ENCODE results near the gene PTPRG.

Gene PTPRG

GRCh38 chr3:62172199-62172598 is 610.8 kb downstream of the PTPRG start:
- no peak for DNase-seq (ENCODE audit: low read depth)
- no peak overlapping the region for H3K4me3 ChIP-seq (ENCODE audit: control insufficient read depth, low read depth, low read length)
- TF ChIP-seq CTCF (conservative IDR thresholded peaks at IDR 0.05; ENCODE audit: control insufficient read depth, insufficient read depth, low read depth, low read length): no peak

GRCh38 chr3:62173939-62174515 is 612.7 kb downstream of the PTPRG start:
- DNase-seq (ENCODE audit: low read depth): no peak
- TF ChIP-seq CTCF (conservative IDR thresholded peaks at IDR 0.05; ENCODE audit: control insufficient read depth, insufficient read depth, low read depth, low read length): no peak
- H3K4me3 ChIP-seq (ENCODE audit: control insufficient read depth, low read depth, low read length): no peak overlapping the region

- TF ChIP-seq CTCF (conservative IDR thresholded peaks at IDR 0.05; ENCODE audit: control insufficient read depth, insufficient read depth, low read depth, low read length): no peak
- no peak overlapping the region for H3K4me3 ChIP-seq (ENCODE audit: control insufficient read depth, low read depth, low read length)
- DNase-seq (ENCODE audit: low read depth): no peak
Observed at GRCh38 chr3:62175161-62175560, 613.8 kb downstream of the PTPRG start.

GRCh38 chr3:62178032-62178431 is 616.7 kb downstream of the PTPRG start:
- no peak overlapping the region for H3K4me3 ChIP-seq (ENCODE audit: control insufficient read depth, low read depth, low read length)
- no peak for TF ChIP-seq CTCF (conservative IDR thresholded peaks at IDR 0.05; ENCODE audit: control insufficient read depth, insufficient read depth, low read depth, low read length)
- DNase-seq (ENCODE audit: low read depth): no peak

- no peak overlapping the region for H3K4me3 ChIP-seq (ENCODE audit: control insufficient read depth, low read depth, low read length)
- no peak for TF ChIP-seq CTCF (conservative IDR thresholded peaks at IDR 0.05; ENCODE audit: control insufficient read depth, insufficient read depth, low read depth, low read length)
- no peak for DNase-seq (ENCODE audit: low read depth)
Observed at GRCh38 chr3:62178739-62179600, 617.6 kb downstream of the PTPRG start.

GRCh38 chr3:62180514-62180913 is 619.1 kb downstream of the PTPRG start:
- TF ChIP-seq CTCF (conservative IDR thresholded peaks at IDR 0.05; ENCODE audit: control insufficient read depth, insufficient read depth, low read depth, low read length): no peak
- DNase-seq (ENCODE audit: low read depth): no peak
- H3K4me3 ChIP-seq (ENCODE audit: control insufficient read depth, low read depth, low read length): no peak overlapping the region
